Osteocyte (in vitro differentiated cells): Measurements from ENCODE around the gene PHAX. TPM values are rescaled to one million over a fixed set of nuclear protein-coding genes. Genes with fewer than 3 reads are reported as not detected.
A peak's percentile ranks its signal among the peaks of the same experiment; 100 is the strongest.
"Not testable (repeated sequence)": the region's sequence is repeated elsewhere in the genome, so short reads cannot be mapped to it uniquely, and the experiment has no call there.

ENCODE experiments used
- DNase-seq: peaks from one replicate; pipeline ENCODE4 v3.0.0; 2021; ENCODE audit warnings: mixed read lengths; ENCODE audit not compliant: unreplicated experiment; ENCODE audit errors: extremely low spot score
- H3K27ac Mint-ChIP-seq: one replicate; pipeline ENCODE4 v1.8.0; 2021; ENCODE audit warnings: mild to moderate bottlenecking, mixed read lengths; ENCODE audit not compliant: unreplicated experiment
- H3K27me3 Mint-ChIP-seq: one replicate; pipeline ENCODE4 v1.8.0; 2021; ENCODE audit warnings: mixed read lengths; ENCODE audit not compliant: unreplicated experiment
- H3K36me3 Mint-ChIP-seq: one replicate; pipeline ENCODE4 v1.8.0; 2021; ENCODE audit warnings: mixed read lengths; ENCODE audit not compliant: unreplicated experiment
- H3K4me1 Mint-ChIP-seq: one replicate; pipeline ENCODE4 v1.8.0; 2021; ENCODE audit warnings: mixed read lengths; ENCODE audit not compliant: unreplicated experiment
- H3K4me3 Mint-ChIP-seq: one replicate; pipeline ENCODE4 v1.8.0; 2021; ENCODE audit warnings: mild to moderate bottlenecking, moderate library complexity, mixed read lengths; ENCODE audit not compliant: unreplicated experiment
- H3K9me3 Mint-ChIP-seq: one replicate; pipeline ENCODE4 v1.8.0; 2021; ENCODE audit warnings: mixed read lengths; ENCODE audit not compliant: unreplicated experiment
- CTCF ChIP-seq: fragments of 200-600 bp; sonication (generic); IDR thresholded peaks from 2 replicates; pipeline ENCODE4 v1.5.0; 2021; ENCODE audit warnings: antibody characterized with exemption, mild to moderate bottlenecking, moderate library complexity
- long read RNA-seq: library from polyadenylated mRNA; unstranded; transcript quantifications from one replicate; pipeline ENCODE4 v2.0.0, GENCODE V29; 2021
- total RNA-seq: library from RNA; stranded (reverse); gene quantifications from 2 replicates; pipeline ENCODE4 v1.2.1, GENCODE V29; 2021

PHAX gene
- total RNA-seq = 43.4 and 51.1 TPM in 2 replicates
- long read RNA-seq, full-length matches to known transcripts = 149 of 195 reads
- long read RNA-seq, partial matches to known transcripts = 22 of 195 reads
- long read RNA-seq, other reads (novel, unspliced or antisense) = 24 of 195 reads

- Mint-ChIP-seq H3K36me3 (peaks cover 17% of the 10 kb centered on the region), H3K4me1 (peaks cover 33% of the 10 kb centered on the region), H3K4me3 (peak within 1 kb of the TSS; percentile 97), H3K27ac (peak within 1 kb of the TSS; percentile 91), H3K9me3 (no peaks in the 10 kb centered on the region), H3K27me3 (no peaks in the 10 kb centered on the region)
- DNase-seq = peak; percentile 94
- TF ChIP-seq CTCF = peak; percentile 68
These were observed at the start of gene PHAX for GRCh38 chr5:126600631-126601511. PHAX (plus strand) TSS chr5:126600947; CDS start chr5:126600963, 16 bp downstream.

- no peaks in the 10 kb centered on the region for H3K4me1 Mint-ChIP-seq
- no peaks in the 10 kb centered on the region for H3K27me3 Mint-ChIP-seq
- H3K9me3 Mint-ChIP-seq = no peaks in the 10 kb centered on the region
These were observed 48.1 kb upstream of the PHAX start for GRCh38 chr5:126552614-126553013.

GRCh38 chr5:126555101-126555500 lies 45.6 kb upstream of the PHAX start:
- not testable (repeated sequence) for H3K4me1 Mint-ChIP-seq, DNase-seq, H3K4me3 Mint-ChIP-seq, H3K27me3 Mint-ChIP-seq, H3K9me3 Mint-ChIP-seq, H3K27ac Mint-ChIP-seq
- peaks cover 60% of the 10 kb centered on the region for H3K36me3 Mint-ChIP-seq

More at GRCh38 chr5:126552614-126553013, 48.1 kb upstream of the PHAX start:
- H3K4me3 Mint-ChIP-seq = no peak overlapping the region
- no peak for TF ChIP-seq CTCF
- no peak for DNase-seq
- no peak overlapping the region for H3K27ac Mint-ChIP-seq
- peaks cover 59% of the 10 kb centered on the region for H3K36me3 Mint-ChIP-seq

GRCh38 chr5:126561908-126562307 lies 38.8 kb upstream of the PHAX start:
- peak; percentile 25 for TF ChIP-seq CTCF
- Mint-ChIP-seq H3K9me3 (no peaks in the 10 kb centered on the region), H3K4me1 (no peaks in the 10 kb centered on the region), H3K27me3 (no peaks in the 10 kb centered on the region), H3K36me3 (peaks cover 44% of the 10 kb centered on the region), H3K4me3 (no peak overlapping the region), H3K27ac (no peak overlapping the region)
- DNase-seq = no peak

GRCh38 chr5:126562823-126563222 lies 37.9 kb upstream of the PHAX start:
- Mint-ChIP-seq H3K27ac (no peak overlapping the region), H3K27me3 (no peaks in the 10 kb centered on the region), H3K4me1 (no peaks in the 10 kb centered on the region), H3K36me3 (peaks cover 49% of the 10 kb centered on the region), H3K4me3 (no peak overlapping the region), H3K9me3 (no peaks in the 10 kb centered on the region)
- no peak for DNase-seq
- TF ChIP-seq CTCF = no peak
